NCI-H446 (cell line): ENCODE measurements around the gene SFXN5.
"Not testable (repeated sequence)": the region's sequence is repeated elsewhere in the genome, so short reads cannot be mapped to it uniquely, and the experiment has no call there.

Experiments
- DNase-seq, 2 experiments: peaks; one replicate each; lab custom pipeline; 2025; lab: John Stamatoyannopoulos, UW

SFXN5 gene

DNA sequence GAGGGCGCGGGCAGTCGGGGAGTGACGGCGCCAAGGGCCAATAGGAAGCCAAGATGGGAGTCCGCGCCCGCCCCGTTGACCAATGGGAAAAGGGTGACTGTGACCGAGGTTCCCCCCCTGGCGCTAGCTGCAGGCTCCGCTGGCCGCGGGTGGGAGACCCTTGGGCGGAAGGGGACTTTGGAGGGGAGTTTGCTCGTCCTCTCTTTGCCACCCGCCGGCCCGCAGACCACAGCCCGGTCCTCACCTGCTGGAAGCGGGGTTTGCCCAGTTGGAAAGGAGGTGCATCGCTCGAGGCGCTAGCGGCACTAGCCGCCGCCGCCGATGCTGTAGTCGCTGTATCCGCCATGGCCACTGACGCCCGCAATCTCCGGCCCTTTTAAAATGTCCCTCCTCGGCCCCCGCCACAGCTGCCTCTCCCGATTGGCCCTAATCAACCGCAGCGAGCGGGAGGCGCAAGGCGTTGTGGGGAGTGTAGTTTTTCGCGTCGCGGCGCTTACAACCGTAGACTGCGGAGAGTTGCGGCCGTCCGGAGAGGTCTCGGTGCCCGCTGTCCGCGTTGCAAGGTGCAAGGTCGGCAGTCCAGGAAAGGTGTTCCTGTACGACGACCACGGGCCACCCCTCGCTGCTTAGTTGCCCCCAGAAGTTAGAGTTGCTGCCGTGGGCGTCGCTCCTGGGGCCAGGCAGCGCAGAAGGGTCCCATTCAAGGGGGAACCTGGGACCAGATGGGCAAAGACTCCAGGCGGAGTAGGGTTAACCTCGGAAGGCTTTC is at the start of gene SFXN5:
Gene SFXN5 (minus strand): TSS at position 353 of the 769 bp plus-strand sequence. CDS start 7 bp downstream, at position 346.
- peak; percentile 89 to 95 for DNase-seq

DNA sequence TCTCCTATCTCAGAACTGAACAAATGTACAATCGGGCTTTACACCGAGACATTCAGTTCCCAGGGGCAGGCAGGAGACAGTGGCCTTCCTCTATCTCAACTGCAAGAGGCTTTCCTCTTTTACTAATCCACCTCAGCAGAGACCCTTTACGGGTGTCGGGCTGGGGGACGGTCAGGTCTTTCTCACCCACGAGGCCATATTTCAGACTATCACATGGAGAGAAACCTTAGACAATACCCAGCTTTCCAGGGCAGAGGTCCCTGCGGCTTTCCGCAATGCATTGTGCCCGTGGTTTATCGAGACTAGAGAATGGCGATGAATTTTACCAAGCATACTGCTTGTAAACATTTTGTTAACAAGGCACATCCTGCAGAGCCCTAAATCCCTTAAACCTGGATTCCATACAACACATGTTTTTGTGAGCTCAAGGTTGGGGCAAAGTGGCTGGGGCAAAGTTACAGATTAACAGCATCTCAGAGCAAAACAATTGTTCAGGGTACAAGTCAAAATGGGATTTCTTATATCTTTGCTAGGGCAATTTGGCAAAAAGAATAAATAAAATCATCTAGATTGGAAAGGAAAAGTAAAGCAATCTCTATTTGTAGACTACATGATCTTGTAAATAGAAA is 48.2 kb upstream of the SFXN5 start:
- not testable (repeated sequence) for DNase-seq

- DNase-seq: no peak
These were observed 45.9 kb upstream of the SFXN5 start for GRCh38 chr2:73117441-73117840.

GRCh38 chr2:73116182-73116960 is 44.9 kb upstream of the SFXN5 start:
- no peak for DNase-seq

- no peak for DNase-seq
These were observed 42.9 kb upstream of the SFXN5 start for GRCh38 chr2:73114273-73114867.

DNA sequence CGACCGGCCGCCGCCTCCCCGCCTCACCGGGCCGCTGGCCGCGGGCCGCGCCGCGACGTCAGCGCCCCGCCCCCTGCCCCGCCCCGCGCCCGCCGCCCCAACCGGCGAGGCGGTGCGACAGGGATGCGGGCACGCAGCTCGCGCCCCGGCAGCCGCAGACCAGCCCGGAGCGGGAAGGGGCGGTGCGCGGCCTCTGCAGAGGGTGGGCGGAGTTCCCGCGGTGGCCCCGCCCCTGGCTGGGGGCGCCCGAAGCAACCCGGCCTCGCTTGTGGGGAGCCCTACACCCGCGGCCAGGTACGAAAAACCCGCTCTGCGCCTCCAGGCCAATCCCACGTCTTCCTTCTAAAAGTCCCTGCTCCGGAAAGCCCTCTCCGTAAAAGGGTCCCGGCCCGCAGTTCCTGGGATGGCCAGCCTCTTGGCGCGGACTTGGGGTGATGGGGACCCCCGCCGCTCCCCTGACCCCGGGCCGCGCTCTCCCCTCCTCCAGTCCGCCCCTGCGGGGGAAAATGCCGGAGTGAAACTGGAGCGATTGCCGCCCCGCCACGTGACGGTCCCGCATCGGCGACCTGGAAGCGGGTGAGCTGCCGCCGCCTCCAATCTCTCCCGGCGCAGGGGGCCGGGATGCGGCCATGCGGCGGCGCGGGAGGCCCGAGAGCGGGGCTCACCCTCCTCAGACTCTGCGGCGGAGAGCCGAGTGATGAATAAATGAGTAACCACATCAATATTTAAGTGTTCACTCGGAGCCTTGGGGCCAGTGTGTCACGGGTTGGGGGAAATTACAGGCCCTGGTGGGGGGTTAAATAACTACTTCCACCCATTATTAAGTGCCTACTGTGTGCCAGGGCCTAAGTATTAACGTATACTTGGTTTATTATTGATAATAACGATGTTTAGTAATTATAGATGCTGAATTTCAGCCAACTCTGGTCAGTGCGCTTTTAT is 41.7 kb upstream of the SFXN5 start, which contains the start of gene RAB11FIP5:
Gene RAB11FIP5 (minus strand): TSS at position 36 of the 942 bp plus-strand sequence. CDS start 171 bp downstream, outside the sequence.
- peak; percentile 24 to 81 for DNase-seq

- no peak for DNase-seq
These were observed 40.8 kb upstream of the SFXN5 start for GRCh38 chr2:73112026-73112912.

DNA sequence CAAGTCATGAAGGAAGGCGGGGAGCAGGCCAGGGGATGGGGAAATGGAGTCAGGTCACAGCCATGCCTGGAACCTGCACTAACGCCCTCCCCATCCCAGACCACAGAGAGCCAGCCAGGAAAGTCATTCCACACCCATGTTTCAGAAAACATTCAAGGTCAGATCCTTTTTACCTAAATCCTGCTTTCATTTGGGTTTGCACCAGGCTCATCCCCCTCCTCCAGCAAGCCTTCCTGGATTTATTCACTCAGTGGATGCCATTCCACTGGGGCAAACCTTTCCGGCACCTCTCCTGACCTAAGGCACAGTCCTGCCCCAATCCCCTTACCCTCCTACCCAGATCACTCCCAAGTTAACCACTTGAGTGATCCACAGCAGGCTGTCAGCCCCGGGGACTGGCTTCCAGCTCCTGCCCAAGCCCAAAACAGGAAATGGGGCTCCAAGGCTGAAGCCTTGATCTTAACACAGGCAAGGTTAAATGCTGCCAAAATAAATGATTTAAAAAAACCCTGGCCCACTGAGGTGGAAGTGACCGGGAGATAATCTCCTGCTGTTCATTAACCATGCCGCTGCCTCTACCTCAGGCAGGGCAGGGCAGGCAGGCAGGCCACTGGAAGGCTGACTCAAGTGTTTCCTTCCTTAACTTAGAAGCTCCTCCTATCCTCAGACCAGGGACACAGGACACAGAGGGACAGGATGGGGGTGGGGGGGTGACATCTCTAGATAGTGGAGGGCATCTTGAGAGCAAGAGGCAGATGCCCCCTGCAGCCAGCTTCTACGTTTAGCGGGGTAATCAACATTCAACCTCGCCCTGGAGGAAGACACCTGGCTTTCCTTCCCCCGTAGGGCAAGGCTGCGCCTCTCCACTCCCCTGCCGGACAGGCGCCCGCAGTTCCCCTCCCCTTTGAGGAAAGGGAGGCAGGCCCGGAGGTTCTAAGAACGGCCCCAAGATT is 39.8 kb upstream of the SFXN5 start:
- DNase-seq: no peak

DNA sequence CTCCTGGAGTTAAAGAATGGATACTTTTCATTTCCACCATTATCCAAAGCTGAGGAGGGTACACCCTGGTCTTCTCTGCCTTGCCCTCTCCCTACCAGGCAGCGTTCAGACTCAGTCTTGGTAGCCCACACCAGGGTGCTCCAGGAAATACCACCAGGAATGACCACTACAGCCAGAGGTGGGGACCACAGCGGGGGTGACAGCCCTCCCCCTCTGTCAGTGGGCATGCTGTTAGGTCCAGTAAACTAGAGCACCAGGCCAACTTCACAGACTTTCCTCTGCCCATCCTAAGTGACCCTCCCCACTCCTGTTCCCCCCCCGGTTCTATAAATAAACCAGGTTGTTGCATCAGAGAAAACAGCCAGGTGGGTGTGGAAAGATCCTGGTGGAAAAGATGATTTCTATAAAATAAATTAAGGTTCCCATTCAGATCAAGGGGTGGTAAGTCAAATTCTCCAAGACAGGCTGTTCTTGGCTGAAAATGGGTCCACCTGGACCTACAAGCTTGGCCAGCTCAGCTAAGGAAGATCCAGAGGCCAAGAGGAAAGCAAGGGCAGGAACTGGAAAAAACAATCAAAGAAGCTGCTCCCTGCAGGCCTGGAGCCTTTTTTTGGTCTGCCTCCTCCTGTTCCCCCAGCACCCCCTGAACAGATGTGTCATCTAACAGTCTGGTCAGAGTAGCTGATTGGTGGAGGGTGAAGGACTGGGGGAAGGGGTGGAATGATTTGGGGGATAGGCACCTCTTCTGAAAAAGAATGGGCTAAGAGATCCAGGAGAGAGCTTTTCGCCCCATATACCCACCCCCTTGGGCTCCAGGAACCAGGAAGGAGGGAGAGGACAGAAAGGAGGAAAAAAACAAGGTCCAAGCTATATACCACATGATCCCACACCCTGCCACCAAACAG is 38.9 kb upstream of the SFXN5 start:
- DNase-seq: no peak

DNA sequence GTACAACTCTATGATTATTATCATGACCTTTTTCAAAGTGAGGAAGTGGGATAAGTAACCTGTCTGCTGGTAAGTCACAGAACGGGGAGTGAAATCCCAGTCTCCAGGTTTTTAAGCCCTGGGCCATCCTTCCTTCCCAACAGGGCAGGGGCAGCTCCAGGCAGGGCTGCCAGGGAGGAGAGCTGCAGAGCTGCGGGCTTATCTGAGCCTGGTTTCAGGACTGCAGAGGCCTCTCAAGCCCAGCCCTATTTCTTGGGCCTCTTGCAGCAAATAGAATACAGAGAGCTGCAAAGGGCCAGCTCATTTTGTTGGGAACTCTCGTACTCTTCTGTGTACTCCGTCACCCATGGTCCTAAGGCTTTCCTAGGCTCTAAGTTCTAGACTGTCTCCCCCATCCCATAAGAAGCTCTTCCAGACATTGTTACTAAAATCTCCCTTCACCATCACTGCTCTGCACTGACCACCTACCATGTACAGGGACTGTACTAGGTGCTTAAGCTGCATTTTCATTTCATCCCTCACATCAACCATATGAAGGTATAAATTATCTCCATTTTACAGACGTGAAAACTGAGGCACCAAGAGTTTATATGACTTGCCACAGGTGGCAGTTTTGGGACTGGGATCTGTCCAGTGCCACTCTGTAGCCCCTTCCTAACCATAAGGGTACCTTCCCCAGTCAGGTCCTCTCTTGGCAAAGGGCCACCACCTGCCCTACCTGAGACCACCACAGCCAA is 38.1 kb upstream of the SFXN5 start:
- DNase-seq: no peak

DNA sequence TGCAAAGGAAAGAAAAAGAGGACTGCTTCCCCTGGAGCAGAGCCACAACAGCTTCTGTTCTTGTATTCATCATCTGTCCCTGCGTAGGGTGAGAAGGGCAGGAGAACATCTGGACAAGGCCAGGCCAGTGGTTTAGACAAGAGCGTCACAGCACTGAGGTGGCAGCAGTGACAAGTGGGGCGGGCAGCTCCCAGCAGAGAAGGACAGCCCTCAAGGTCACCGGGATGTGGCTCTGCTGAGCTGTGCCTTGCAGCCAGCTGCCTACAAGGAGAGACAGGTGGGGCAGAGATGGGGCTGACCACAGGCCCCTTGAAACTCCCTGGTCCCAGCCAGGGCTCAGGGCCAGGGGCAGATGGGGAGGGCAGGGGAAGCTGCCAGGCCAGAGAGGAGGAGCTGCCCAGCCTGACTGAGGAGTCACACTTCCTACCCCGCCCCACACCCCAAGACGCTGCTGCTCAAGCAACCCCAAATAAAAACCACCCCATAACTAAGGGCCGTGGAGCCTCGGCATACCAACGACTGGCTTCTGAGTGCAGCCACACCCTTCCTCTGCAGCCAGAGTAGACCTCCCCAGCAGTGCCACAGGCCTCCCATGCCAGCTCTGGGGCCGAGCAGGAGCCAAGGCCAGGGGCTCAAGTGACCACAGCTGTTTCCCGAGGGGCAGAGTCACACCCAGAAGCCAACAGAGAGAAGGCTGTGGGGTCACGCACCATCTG is 35.9 kb upstream of the SFXN5 start:
- no peak for DNase-seq

DNA sequence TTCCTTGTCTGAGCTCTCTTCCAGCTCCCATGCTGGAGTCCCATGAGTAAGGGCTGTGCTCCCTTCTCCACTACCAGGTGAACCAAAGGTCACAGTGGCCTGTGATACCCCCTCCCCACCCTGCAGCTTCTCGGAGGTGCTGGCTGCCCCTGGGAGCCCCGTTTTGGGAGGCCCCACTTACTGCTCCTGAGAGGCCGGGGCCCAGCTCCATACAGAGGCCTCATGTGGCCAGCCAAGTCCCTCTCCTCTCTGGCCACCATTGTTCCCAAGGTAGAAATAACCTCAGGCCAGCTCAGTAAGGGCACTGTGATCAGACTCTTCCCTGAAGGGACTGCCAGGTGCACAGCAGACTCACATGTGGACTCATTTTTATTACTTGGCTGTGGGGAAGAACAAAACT is 35.3 kb upstream of the SFXN5 start:
- no peak for DNase-seq

- no peak for DNase-seq
These were observed 34.0 kb upstream of the SFXN5 start for GRCh38 chr2:73105511-73105971.

- no peak for DNase-seq
These were observed 33.4 kb upstream of the SFXN5 start for GRCh38 chr2:73104933-73105332.

DNA sequence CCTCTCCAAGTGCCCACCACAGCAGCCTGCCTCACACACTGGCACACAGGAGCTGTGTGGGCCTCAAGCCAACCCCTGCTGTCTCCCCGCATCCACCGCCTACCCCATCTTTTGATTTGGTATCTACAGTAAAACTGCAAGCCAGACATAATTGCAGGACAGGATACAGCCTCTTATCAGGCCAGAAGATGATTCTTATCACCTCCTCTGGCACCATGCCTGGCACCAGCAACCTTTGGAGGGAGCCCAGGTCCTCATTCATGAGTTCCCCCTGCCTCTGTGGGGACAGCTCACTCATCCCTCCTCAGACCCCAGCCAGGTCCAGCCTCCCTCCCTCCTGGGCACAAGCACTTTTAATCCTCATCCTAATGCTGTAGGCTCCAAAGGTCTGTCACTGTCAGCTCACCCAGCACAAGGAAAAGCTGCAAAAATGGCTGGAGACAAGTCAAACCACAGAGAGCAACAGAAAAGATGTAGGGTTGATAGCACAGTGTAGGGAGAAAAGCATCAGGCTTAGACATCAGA is 31.6 kb upstream of the SFXN5 start:
- no peak for DNase-seq

GRCh38 chr2:73101626-73102256 is 30.2 kb upstream of the SFXN5 start:
- no peak for DNase-seq
